Adrenal gland (tissue), 12 donors: Measurements from ENCODE around the gene CLMP. TPM values are rescaled to one million over a fixed set of nuclear protein-coding genes. Genes with fewer than 3 reads are reported as not detected.

ENCODE experiments used
- DNase-seq, 7 donors: peaks; one replicate each; pipeline ENCODE4 v3.0.0-alpha.2; 2019 to 2020
- H3K27ac ChIP-seq, 5 donors: fragments of 200-600 bp; sonication (generic) in 4 of 5; 1 replicate in 3 of 5; 2 replicates in 2 of 5; pipeline versions ENCODE4 v1.5.1 to v1.8.0; 2016 to 2020; ENCODE audit warnings: mild to moderate bottlenecking in 1 of 5
- H3K27me3 ChIP-seq: fragments of 200-600 bp; 2 replicates; pipeline ENCODE4 v1.8.0; 2021
- H3K36me3 ChIP-seq, 2 donors: fragments of 200-600 bp; replicated peaks in 1 of 2; 1 replicate in 1 of 2; 2 replicates in 1 of 2; pipeline versions ENCODE4 v1.5.1 to v1.8.0; 2018 to 2022
- H3K4me1 ChIP-seq, 2 donors: fragments of 200-600 bp; replicated peaks in 1 of 2; 1 replicate in 1 of 2; 2 replicates in 1 of 2; pipeline versions ENCODE4 v1.5.1 to v1.8.0; 2018 to 2021
- H3K4me3 ChIP-seq, 4 donors: fragments of 200-600 bp; sonication (generic) in 3 of 4; one replicate each; pipeline ENCODE4 v1.5.1; 2016 to 2018
- H3K9me3 ChIP-seq, 3 donors: fragments of 200-600 bp; sonication (generic) in 1 of 3; replicated peaks in 1 of 3; 1 replicate in 2 of 3; 2 replicates in 1 of 3; pipeline versions ENCODE4 v1.5.1 to v1.8.0; 2016 to 2021
- POLR2A ChIP-seq, 2 donors: fragments of 450-650 bp; IDR thresholded peaks; one replicate each; pipeline ENCODE4 v1.6.1; 2017; ENCODE audit warnings: antibody characterized with exemption in 2 of 2, mild to moderate bottlenecking in 2 of 2, moderate library complexity in 1 of 2
- WGBS, 4 donors: extraction: QIAGEN DNeasy Blood & Tissue Kit in 2 of 4; methylation state at CpG; one replicate each; pipeline versions ENCODE4 v1.1.5 to v1.1.7; 2013 to 2017; 5-methylcytosine and 5-hydroxymethylcytosine counted together
- intact Hi-C, 2 donors: fragments of 100-400 bp; cut with DNase I; formaldehyde crosslinking; loops; one replicate each; pipeline versions ENCODE4 v1.14.1 to v1.15.0; 2022 to 2023
- polyA plus RNA-seq, 3 donors: library from polyadenylated mRNA; stranded (reverse); fragments of 200-250 nt in 2 of 3; fragments of 350-450 nt in 1 of 3; fragmentation: Illumina TruSeq in 1 of 3; extraction: RNeasy Lipid Tissue Mini Kit (QIAGEN cat#74804) in 1 of 3; gene quantifications; one replicate each; pipeline ENCODE4 v1.2.3, GENCODE V29; 2013 to 2014
- total RNA-seq, 9 donors: library from RNA; depleted of rRNA in 4 of 9; stranded (reverse); fragments of >200 nt in 4 of 9; fragments of 120-200 nt in 1 of 9; fragmentation: NEBNext Ultra II Directional in 1 of 9; extraction: Animal tissue kit (Norgen Biotek cat#: 25700) in 1 of 9; gene quantifications; one replicate each; pipeline versions ENCODE4 v1.1.0 to v1.2.4, GENCODE V29; 2013 to 2023
- TF ChIP-seq, protein P1 (sequence below), 6 experiments: fragments of 450-650 bp in 4 of 6; fragments of 200-600 bp in 2 of 6; sonication (generic) in 1 of 6; IDR thresholded peaks; 1 replicate in 5 of 6; 2 replicates in 1 of 6; pipeline versions ENCODE4 v1.5.1 to v1.8.0; 2016 to 2021; ENCODE audit warnings: antibody characterized with exemption in 6 of 6, mild to moderate bottlenecking in 2 of 6, moderate library complexity in 1 of 6
- donor health status: healthy with polysubstance abuse.
- donor health status: Bipolar disorder and iron deficiency.
- donor health status: DM: yes; HTN: yes; CAD: no.
- donor health status: DM: no; HTN: no; CAD: no.
- donor health status: DM: no; HTN: no; CAD: no.
- donor health status: DM: yes; HTN: yes; CAD: no.

The CLMP gene
- total and polyA plus RNA-seq, 12 donors, result 3.8 to 36.6 (median 19.8) TPM

- 94 to 98% (median 97%) methylated on average over 4 of the region's 4 CpGs for WGBS, 4 donors
- H3K4me1 ChIP-seq, result peaks cover 4% of the 10 kb centered on the region in 2 donors
Observed at GRCh38 chr11:123181075-123181474, 14.0 kb downstream of the CLMP start.

GRCh38 chr11:123180574-123180973 is 14.5 kb downstream of the CLMP start:
- H3K9me3 ChIP-seq, result no peaks in the 10 kb centered on the region
- WGBS, 4 donors, result 78 to 87% (median 84%) methylated on average over 2 of the region's 2 CpGs
- intact Hi-C loops, result no loop called here
- H3K27ac ChIP-seq, result no peak overlapping the region
- DNase-seq, result no peak
- TF ChIP-seq POLR2A (IDR thresholded peaks at IDR 0.05), result no peak
- TF ChIP-seq, protein P1, sequence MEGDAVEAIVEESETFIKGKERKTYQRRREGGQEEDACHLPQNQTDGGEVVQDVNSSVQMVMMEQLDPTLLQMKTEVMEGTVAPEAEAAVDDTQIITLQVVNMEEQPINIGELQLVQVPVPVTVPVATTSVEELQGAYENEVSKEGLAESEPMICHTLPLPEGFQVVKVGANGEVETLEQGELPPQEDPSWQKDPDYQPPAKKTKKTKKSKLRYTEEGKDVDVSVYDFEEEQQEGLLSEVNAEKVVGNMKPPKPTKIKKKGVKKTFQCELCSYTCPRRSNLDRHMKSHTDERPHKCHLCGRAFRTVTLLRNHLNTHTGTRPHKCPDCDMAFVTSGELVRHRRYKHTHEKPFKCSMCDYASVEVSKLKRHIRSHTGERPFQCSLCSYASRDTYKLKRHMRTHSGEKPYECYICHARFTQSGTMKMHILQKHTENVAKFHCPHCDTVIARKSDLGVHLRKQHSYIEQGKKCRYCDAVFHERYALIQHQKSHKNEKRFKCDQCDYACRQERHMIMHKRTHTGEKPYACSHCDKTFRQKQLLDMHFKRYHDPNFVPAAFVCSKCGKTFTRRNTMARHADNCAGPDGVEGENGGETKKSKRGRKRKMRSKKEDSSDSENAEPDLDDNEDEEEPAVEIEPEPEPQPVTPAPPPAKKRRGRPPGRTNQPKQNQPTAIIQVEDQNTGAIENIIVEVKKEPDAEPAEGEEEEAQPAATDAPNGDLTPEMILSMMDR (IDR thresholded peaks at IDR 0.05), result no peak
- no peak overlapping the region for H3K4me3 ChIP-seq
- no peaks in the 10 kb centered on the region for H3K27me3 ChIP-seq
- H3K36me3 ChIP-seq, result no peaks in the 10 kb centered on the region
- peaks cover 7% of the 10 kb centered on the region in 2 donors for H3K4me1 ChIP-seq

More at GRCh38 chr11:123181075-123181474, 14.0 kb downstream of the CLMP start:
- TF ChIP-seq, protein P1 (IDR thresholded peaks at IDR 0.05), result no peak
- no peak for TF ChIP-seq POLR2A (IDR thresholded peaks at IDR 0.05)
- Histone ChIP-seq H3K36me3 (no peaks in the 10 kb centered on the region), H3K27ac (no peak overlapping the region), H3K27me3 (no peaks in the 10 kb centered on the region), H3K9me3 (no peaks in the 10 kb centered on the region), H3K4me3 (no peak overlapping the region)
- intact Hi-C loops, result no loop called here
- no peak for DNase-seq

DNA sequence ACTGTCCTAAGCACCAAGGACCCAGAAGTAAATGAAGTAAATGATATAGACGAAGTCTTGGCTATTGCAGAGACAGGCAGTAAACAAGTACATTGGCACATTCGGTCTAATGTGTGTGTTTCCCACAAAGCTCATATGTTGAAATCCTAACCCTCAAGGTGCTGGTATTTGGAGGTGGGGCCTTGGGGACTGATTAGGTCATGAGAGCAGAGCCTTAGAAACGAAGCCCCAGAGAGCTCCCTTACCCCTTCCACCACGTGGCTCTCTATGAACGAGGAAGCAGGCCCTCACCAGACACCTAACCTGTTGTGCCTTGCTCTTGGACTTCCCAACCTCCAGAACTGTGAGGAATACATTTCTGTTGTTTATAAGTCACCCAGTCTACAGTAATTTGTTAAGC is 14.9 kb downstream of the CLMP start:
- Histone ChIP-seq H3K36me3 (no peaks in the 10 kb centered on the region), H3K27ac (no peak overlapping the region), H3K27me3 (no peaks in the 10 kb centered on the region), H3K9me3 (no peaks in the 10 kb centered on the region), H3K4me1 (peaks cover 7 to 11% of the 10 kb centered on the region in 2 donors), H3K4me3 (no peak overlapping the region)
- DNase-seq, result no peak
- intact Hi-C loops, result no loop called here
- TF ChIP-seq, protein P1 (IDR thresholded peaks at IDR 0.05), result no peak
- no peak for TF ChIP-seq POLR2A (IDR thresholded peaks at IDR 0.05)
- WGBS, 4 donors, result 76 to 84% (median 79%) methylated on average over 4 to 5 of the region's 5 CpGs

- H3K4me3 ChIP-seq, result no peak overlapping the region
- no peaks in the 10 kb centered on the region for H3K36me3 ChIP-seq
- no peak for DNase-seq
- H3K4me1 ChIP-seq, result peaks cover 7 to 17% of the 10 kb centered on the region in 2 donors
- H3K27ac ChIP-seq, result no peak overlapping the region
- 33 to 70% (median 53%) methylated on average over 1 to 2 of the region's 2 CpGs for WGBS, 4 donors
- intact Hi-C loops, result no loop called here
- H3K27me3 ChIP-seq, result no peaks in the 10 kb centered on the region
- H3K9me3 ChIP-seq, result no peaks in the 10 kb centered on the region
- TF ChIP-seq, protein P1 (IDR thresholded peaks at IDR 0.05), result no peak
- no peak for TF ChIP-seq POLR2A (IDR thresholded peaks at IDR 0.05)
Observed at GRCh38 chr11:123179586-123179985, 15.5 kb downstream of the CLMP start.
